ENCODE measurements around the gene TIMP2. TPM values are rescaled to one million over a fixed set of nuclear protein-coding genes. Genes with fewer than 3 reads are reported as not detected.

The TIMP2 gene
- total RNA-seq, 1 experiment from 2014 or later = 29.0 TPM

DNA sequence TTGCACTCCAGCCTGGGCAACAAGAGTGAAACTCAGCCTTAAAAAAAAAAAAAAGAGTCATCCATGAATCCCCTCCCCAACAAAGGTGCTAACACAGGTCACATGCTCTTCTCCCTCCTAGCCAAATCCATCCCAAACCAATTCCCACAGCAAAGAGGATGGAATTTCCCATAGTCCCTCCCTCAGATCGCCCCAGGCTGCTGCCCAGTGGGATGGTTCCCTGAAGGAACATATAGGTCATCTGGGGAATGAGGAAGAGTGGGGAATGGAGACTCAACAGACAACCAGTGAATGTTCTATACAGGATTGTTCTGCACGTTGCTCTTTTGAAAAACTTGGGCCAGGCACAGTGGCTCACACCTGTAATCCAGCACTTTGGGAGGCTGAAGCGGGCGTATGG, 36.4 kb upstream of the TIMP2 start:
- Histone ChIP-seq H2AK5ac (ENCODE audit: insufficient read length, low read length) (no peak overlapping the region), H3K56ac (ENCODE audit: insufficient read length, low read depth, low read length) (no peak overlapping the region), H3K27me3 (ENCODE audit: insufficient read depth, low read length) (no peaks in the 10 kb centered on the region), H3K4me1 (ENCODE audit: insufficient read depth, low read length) (no peaks in the 10 kb centered on the region), H2BK15ac (ENCODE audit: low read depth, low read length) (no peak overlapping the region), H3K9me3 (ENCODE audit: control insufficient read depth, low read depth, low read length) (no peaks in the 10 kb centered on the region), H2BK120ac (ENCODE audit: low read depth, low read length, poor library complexity, severe bottlenecking) (no peak overlapping the region), H4K20me1 (ENCODE audit: control insufficient read depth, insufficient read depth, insufficient read length) (no peaks in the 10 kb centered on the region), H3T11ph (ENCODE audit: low read length) (no peak overlapping the region), H2AFZ (ENCODE audit: low read length) (no peak overlapping the region), H3K79me2 (ENCODE audit: insufficient read depth, low read length) (no peaks in the 10 kb centered on the region), H3K79me1 (ENCODE audit: insufficient read depth, low read depth, low read length, poor library complexity, severe bottlenecking) (no peaks in the 10 kb centered on the region), H3K23me2 (ENCODE audit: insufficient read length, low read depth, low read length, poor library complexity, severe bottlenecking) (no peaks in the 10 kb centered on the region), H3K18ac (ENCODE audit: insufficient read length, low read depth, low read length) (no peak overlapping the region), H3K9ac (ENCODE audit: extremely low read depth, insufficient read length, low read length) (no peak overlapping the region), H4K5ac (ENCODE audit: insufficient read length, low read depth, low read length) (no peak overlapping the region), H3K27ac (ENCODE audit: insufficient read length, low read depth, low read length) (no peak overlapping the region), H2BK20ac (ENCODE audit: low read depth, low read length, poor library complexity, severe bottlenecking) (no peak overlapping the region), H2BK12ac (ENCODE audit: insufficient read length, low read depth, low read length) (no peak overlapping the region), H3K4ac (ENCODE audit: low read depth, low read length) (no peak overlapping the region), H2BK5ac (ENCODE audit: insufficient read length, low read length) (no peak overlapping the region), H4K8ac (replicated peaks; ENCODE audit: insufficient read length, low read depth, low read length) (no peak overlapping the region), H4K91ac (ENCODE audit: insufficient read length, low read depth, low read length) (no peak overlapping the region), H3K14ac (ENCODE audit: insufficient read depth, low read length) (no peak overlapping the region), H3K23ac (ENCODE audit: insufficient read length, low read depth, low read length) (no peak overlapping the region), H3K4me2 (ENCODE audit: insufficient read depth, insufficient read length, low read length) (no peak overlapping the region)
- Mint-ChIP-seq H3K4me3 (no peak overlapping the region), H3K4me1 (peaks cover 0 to under 1% of the 10 kb centered on the region in 2 experiments; a peak in 1 of 4 replicates), H3K9me3 (no peaks in the 10 kb centered on the region; a peak in 1 of 5 replicates), H3K27ac (no peak overlapping the region), H3K36me3 (ENCODE audit: insufficient read depth in 1 of 3, low read depth in 3 of 3) (no peaks in the 10 kb centered on the region), H3K27me3 (ENCODE audit: low read depth) (no peaks in the 10 kb centered on the region; the same call in none of the 2 replicates)
- no peak for TF ChIP-seq CTCF (conservative IDR thresholded peaks at IDR 0.05)
- DNase-seq = peak; percentile 20
- WGBS (ENCODE audit: extremely low coverage, insufficient read length, low lambda C conversion rate) = no CpG with 5 or more reads among the region's 4 CpGs

Data from H9 (cell line).